ENCODE measurements around the gene TSGA10. TPM values are rescaled to one million over a fixed set of nuclear protein-coding genes. Genes with fewer than 3 reads are reported as not detected.

Gene TSGA10
- total RNA-seq, 1 experiment from 2014 or later: 6.6 TPM

DNA sequence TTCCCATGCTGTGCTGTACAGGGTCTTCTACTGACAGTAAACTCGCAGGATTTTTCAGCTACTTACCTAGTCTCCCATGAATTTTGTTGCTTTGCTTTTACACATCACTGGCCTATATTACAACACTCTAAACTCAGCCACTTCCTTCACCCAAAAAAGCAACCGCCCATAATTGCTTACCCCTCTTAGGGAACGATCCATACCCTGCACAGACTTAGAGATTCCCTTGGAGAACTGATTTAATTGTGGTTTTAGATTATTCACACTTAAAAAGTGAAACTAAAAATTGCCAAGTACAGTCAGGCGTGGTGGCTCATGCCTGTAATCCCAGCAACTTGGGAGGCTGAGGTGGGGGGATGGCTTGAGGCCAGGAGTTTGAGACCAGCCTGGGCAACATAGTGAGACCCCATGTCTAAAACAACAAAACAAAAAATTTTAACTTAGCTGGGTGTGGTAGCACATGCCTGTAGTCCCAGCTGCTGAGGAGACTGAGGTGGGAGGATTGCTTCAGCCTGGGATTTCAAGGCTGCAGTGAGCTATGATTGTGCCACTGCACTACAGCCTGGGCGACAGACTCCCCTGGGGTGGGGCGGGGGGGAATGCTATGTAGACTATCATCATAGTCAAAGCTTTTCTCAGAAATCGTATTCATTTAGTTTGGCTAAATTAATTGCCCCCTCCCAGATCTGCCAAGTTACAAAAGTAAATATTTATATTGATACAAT, 45.5 kb upstream of the TSGA10 start:
- Histone ChIP-seq H4K20me1 (ENCODE audit: insufficient read depth) (no peaks in the 10 kb centered on the region), H3K79me2 (ENCODE audit: insufficient read depth, low read length) (no peaks in the 10 kb centered on the region), H2AFZ (ENCODE audit: low read depth, low read length, poor library complexity, severe bottlenecking) (no peak overlapping the region), H3K9ac (ENCODE audit: low read length) (no peak overlapping the region), H3K36me3 (ENCODE audit: control insufficient read depth in 1 of 2, insufficient read depth in 2 of 2, low read length in 2 of 2) (peaks cover 10 to 12% of the 10 kb centered on the region in 2 experiments; a peak in 3 of 4 replicates), H3K27me3 (ENCODE audit: insufficient read depth, low read length) (no peaks in the 10 kb centered on the region), H3K27ac (ENCODE audit: low read depth, low read length) (no peak overlapping the region), H3K4me1 (ENCODE audit: control insufficient read depth in 1 of 2, insufficient read depth in 2 of 2, low read length in 2 of 2) (no peaks in the 10 kb centered on the region), H3K9me3 (ENCODE audit: control insufficient read depth in 1 of 2, insufficient read depth in 1 of 2, low read depth in 1 of 2, low read length in 2 of 2) (no peaks in the 10 kb centered on the region), H3K4me3 (replicated peaks in 1 of 2; ENCODE audit: low read depth in 1 of 2, low read length in 2 of 2) (no peak overlapping the region), H3K9me2 (ENCODE audit: insufficient read depth) (no peaks in the 10 kb centered on the region), H3K4me2 (ENCODE audit: low read length) (no peak overlapping the region)
- ChIA-PET POLR2A (no interaction called here), RAD21 (ENCODE audit: low non-redundant PET in 1 of 2, low total read pairs in 2 of 2, uncharacterized antibody in 2 of 2, unreplicated experiment in 2 of 2) (no interaction called here), CTCF (no interaction called here)
- intact Hi-C loops (cut with micrococcal nuclease): no loop called here
- ATAC-seq: no peak
- BruUV-seq (replicated peaks): no TSS peak
- no peak for DNase-seq (ENCODE audit: low read depth, low spot score)
- no peak for TF ChIP-seq EZH2 (IDR thresholded peaks at IDR 0.05)
- TF ChIP-seq POLR2A (IDR thresholded peaks at IDR 0.05; ENCODE audit: borderline replicate concordance, extremely low read depth, insufficient read depth, insufficient read length): no peak
- no peak for TF ChIP-seq SIN3A (IDR thresholded peaks at IDR 0.05; ENCODE audit: low read depth)
- no peak for TF ChIP-seq ELF1 (IDR thresholded peaks at IDR 0.05; ENCODE audit: borderline replicate concordance, low read depth)

DNA sequence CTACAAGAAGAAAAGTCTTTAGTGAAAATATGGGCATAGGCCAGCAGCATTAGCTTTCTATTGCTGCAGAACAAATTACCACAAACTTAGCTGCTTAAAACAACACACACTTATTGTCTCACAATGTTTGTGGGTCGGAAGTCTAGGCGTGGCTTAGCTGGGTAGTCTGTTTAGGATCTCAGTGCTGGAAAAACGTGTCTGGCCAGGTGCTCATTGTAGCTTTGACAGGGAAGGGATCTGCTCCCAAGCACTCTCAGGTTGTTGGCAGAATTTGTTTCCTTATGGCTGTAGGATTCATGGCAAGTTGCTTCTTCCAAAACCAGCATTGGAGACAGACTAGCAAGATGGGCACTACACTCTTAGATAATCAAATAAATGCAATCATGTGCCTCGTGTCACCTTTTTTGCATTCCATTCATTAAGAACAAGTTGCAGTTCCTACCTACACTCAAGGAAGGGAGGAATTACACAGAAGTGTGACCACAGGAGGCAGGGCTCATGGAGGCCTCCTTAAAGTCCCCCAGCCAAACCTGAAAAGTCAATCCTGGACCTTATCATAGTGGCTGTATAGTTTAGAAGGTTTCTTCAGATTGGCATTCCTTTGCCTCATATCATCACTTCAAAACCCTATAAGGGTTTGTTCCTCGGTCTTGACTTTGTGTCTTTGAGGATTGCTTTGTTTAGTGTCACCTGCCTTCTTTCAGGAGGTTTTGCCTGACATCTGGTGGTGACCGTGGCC, 43.5 kb upstream of the TSGA10 start:
- ATAC-seq: no peak
- no peaks in the 10 kb centered on the region for H3K4me1 ChIP-seq (ENCODE audit: control insufficient read depth in 1 of 2, insufficient read depth in 2 of 2, low read length in 2 of 2)
- H4K20me1 ChIP-seq (ENCODE audit: insufficient read depth): no peaks in the 10 kb centered on the region
- ChIA-PET CTCF (no interaction called here), POLR2A (no interaction called here), RAD21 (ENCODE audit: low non-redundant PET in 1 of 2, low total read pairs in 2 of 2, uncharacterized antibody in 2 of 2, unreplicated experiment in 2 of 2) (no interaction called here)
- no peak for TF ChIP-seq YY1 (IDR thresholded peaks at IDR 0.05; ENCODE audit: extremely low read depth, insufficient replicate concordance, low read depth, low read length)
- no peak for TF ChIP-seq ELF1 (IDR thresholded peaks at IDR 0.05; ENCODE audit: borderline replicate concordance, low read depth)
- TF ChIP-seq, protein P1, sequence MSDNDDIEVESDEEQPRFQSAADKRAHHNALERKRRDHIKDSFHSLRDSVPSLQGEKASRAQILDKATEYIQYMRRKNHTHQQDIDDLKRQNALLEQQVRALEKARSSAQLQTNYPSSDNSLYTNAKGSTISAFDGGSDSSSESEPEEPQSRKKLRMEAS (IDR thresholded peaks at IDR 0.05): no peak
- no peak for TF ChIP-seq JUND (IDR thresholded peaks at IDR 0.05)
- TF ChIP-seq TCF7L2 (IDR thresholded peaks at IDR 0.05; ENCODE audit: borderline replicate concordance, extremely low read depth, insufficient read depth, insufficient read length): no peak
- no peak for TF ChIP-seq RAD21 (IDR thresholded peaks at IDR 0.05; ENCODE audit: low read depth)
- TF ChIP-seq, protein P2, sequence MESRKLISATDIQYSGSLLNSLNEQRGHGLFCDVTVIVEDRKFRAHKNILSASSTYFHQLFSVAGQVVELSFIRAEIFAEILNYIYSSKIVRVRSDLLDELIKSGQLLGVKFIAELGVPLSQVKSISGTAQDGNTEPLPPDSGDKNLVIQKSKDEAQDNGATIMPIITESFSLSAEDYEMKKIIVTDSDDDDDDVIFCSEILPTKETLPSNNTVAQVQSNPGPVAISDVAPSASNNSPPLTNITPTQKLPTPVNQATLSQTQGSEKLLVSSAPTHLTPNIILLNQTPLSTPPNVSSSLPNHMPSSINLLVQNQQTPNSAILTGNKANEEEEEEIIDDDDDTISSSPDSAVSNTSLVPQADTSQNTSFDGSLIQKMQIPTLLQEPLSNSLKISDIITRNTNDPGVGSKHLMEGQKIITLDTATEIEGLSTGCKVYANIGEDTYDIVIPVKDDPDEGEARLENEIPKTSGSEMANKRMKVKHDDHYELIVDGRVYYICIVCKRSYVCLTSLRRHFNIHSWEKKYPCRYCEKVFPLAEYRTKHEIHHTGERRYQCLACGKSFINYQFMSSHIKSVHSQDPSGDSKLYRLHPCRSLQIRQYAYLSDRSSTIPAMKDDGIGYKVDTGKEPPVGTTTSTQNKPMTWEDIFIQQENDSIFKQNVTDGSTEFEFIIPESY (IDR thresholded peaks at IDR 0.05; ENCODE audit: extremely low read depth, insufficient replicate concordance, low read length): no peak
- no peak for TF ChIP-seq SIN3A (IDR thresholded peaks at IDR 0.05; ENCODE audit: low read depth)
- TF ChIP-seq EGR1 (IDR thresholded peaks at IDR 0.05; ENCODE audit: low read depth): no peak
- TF ChIP-seq SRF (IDR thresholded peaks at IDR 0.05; ENCODE audit: low read depth): no peak
- no peak for TF ChIP-seq CEBPB (IDR thresholded peaks at IDR 0.05; ENCODE audit: low read depth)
- no peak for TF ChIP-seq ZNF274 (IDR thresholded peaks at IDR 0.05; ENCODE audit: low read depth, low read length)
- no peak for TF ChIP-seq SP1 (IDR thresholded peaks at IDR 0.05; ENCODE audit: low read depth)
- TF ChIP-seq, protein P3, sequence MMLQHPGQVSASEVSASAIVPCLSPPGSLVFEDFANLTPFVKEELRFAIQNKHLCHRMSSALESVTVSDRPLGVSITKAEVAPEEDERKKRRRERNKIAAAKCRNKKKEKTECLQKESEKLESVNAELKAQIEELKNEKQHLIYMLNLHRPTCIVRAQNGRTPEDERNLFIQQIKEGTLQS (IDR thresholded peaks at IDR 0.05): no peak
- no peak for TF ChIP-seq EZH2 (IDR thresholded peaks at IDR 0.05)
- TF ChIP-seq POLR2AphosphoS5 (IDR thresholded peaks at IDR 0.05; ENCODE audit: low read depth, low read length): no peak
- intact Hi-C loops (cut with micrococcal nuclease): no loop called here
- H3K4me3 ChIP-seq (replicated peaks in 1 of 2; ENCODE audit: low read depth in 1 of 2, low read length in 2 of 2): no peak overlapping the region
- peaks cover 16 to 17% of the 10 kb centered on the region in 2 experiments; a peak in 3 of 4 replicates for H3K36me3 ChIP-seq (ENCODE audit: control insufficient read depth in 1 of 2, insufficient read depth in 2 of 2, low read length in 2 of 2)
- H3K9me2 ChIP-seq (ENCODE audit: insufficient read depth): no peaks in the 10 kb centered on the region
- H3K79me2 ChIP-seq (ENCODE audit: insufficient read depth, low read length): no peaks in the 10 kb centered on the region
- BruUV-seq (replicated peaks): no TSS peak
- no peak for DNase-seq (ENCODE audit: low read depth, low spot score)
- no peaks in the 10 kb centered on the region for H3K9me3 ChIP-seq (ENCODE audit: control insufficient read depth in 1 of 2, insufficient read depth in 1 of 2, low read depth in 1 of 2, low read length in 2 of 2)
- no peak overlapping the region for H3K27ac ChIP-seq (ENCODE audit: low read depth, low read length)
- no peak overlapping the region for H3K4me2 ChIP-seq (ENCODE audit: low read length)
- no peak overlapping the region for H2AFZ ChIP-seq (ENCODE audit: low read depth, low read length, poor library complexity, severe bottlenecking)
- no peaks in the 10 kb centered on the region for H3K27me3 ChIP-seq (ENCODE audit: insufficient read depth, low read length)
- H3K9ac ChIP-seq (ENCODE audit: low read length): no peak overlapping the region

Measured in HCT116 (cell line).